HepG2 (cell line): ENCODE data around the gene ZNF584. TPM values are rescaled to one million over a fixed set of nuclear protein-coding genes. Genes with fewer than 3 reads are reported as not detected.
A peak's percentile ranks its signal among the peaks of the same experiment; 100 is the strongest.

Experiments used
- AGO1 ChIP-seq: fragments of 200-400 bp; formaldehyde crosslinking; IDR thresholded peaks from 2 replicates; pipeline ENCODE4 v1.6.1; 2017; ENCODE audit warnings: mild to moderate bottlenecking, low read depth, low read length, moderate library complexity; ENCODE audit not compliant: poor library complexity, severe bottlenecking
- ATF7 ChIP-seq, 2 experiments: fragments of 450-650 bp in 1 of 2; sonication (generic) in 1 of 2; formaldehyde crosslinking in 1 of 2; IDR thresholded peaks; 2 replicates each; pipeline versions ENCODE4 v1.4.0 to v1.6.1; 2016 to 2020; ENCODE audit warnings: antibody characterized with exemption in 1 of 2, mild to moderate bottlenecking in 1 of 2, missing genetic modification reagents in 1 of 2
- ELF1 ChIP-seq: sonication (generic); formaldehyde crosslinking; IDR thresholded peaks from 2 replicates; pipeline ENCODE4 v1.4.0; 2020; ENCODE audit warnings: missing genetic modification reagents
- FOSL1 ChIP-seq: sonication (generic); formaldehyde crosslinking; IDR thresholded peaks from 2 replicates; pipeline ENCODE4 v1.9.0; 2021; ENCODE audit warnings: missing genetic modification reagents, borderline replicate concordance
- KAT7 ChIP-seq: IDR thresholded peaks from 2 replicates; pipeline ENCODE4 v1.6.1; 2018; ENCODE audit warnings: borderline replicate concordance, missing compliant biosample characterization
- KDM6A ChIP-seq: IDR thresholded peaks from 2 replicates; pipeline ENCODE4 v1.6.1; 2016; ENCODE audit warnings: low read depth
- KMT2B ChIP-seq: IDR thresholded peaks from 2 replicates; pipeline ENCODE4 v1.6.1; 2016; ENCODE audit warnings: missing genetic modification reagents, missing compliant biosample characterization
- MAFK ChIP-seq, 2 experiments: IDR thresholded peaks in 1 of 2; conservative IDR thresholded peaks in 1 of 2; 2 replicates each; pipeline ENCODE4 v1.6.1; 2011; ENCODE audit warnings: improper control_type of control experiment in 2 of 2, low read length in 2 of 2
- MIXL1 ChIP-seq: IDR thresholded peaks from 2 replicates; pipeline ENCODE4 v1.6.1; 2016
- PAWR ChIP-seq: sonication (generic); formaldehyde crosslinking; IDR thresholded peaks from 2 replicates; pipeline ENCODE4 v1.4.0; 2020; ENCODE audit warnings: missing genetic modification reagents, mild to moderate bottlenecking, borderline replicate concordance
- RCOR2 ChIP-seq: IDR thresholded peaks from 2 replicates; pipeline ENCODE4 v1.6.1; 2016; ENCODE audit warnings: missing biosample characterization, missing genetic modification reagents
- SNAPC2 ChIP-seq: sonication (generic); formaldehyde crosslinking; IDR thresholded peaks from 2 replicates; pipeline ENCODE4 v1.8.1; 2022; ENCODE audit warnings: mild to moderate bottlenecking, missing genetic modification reagents
- SOX13 ChIP-seq, 3 experiments: fragments of 450-650 bp in 1 of 3; sonication (generic) in 1 of 3; formaldehyde crosslinking in 1 of 3; IDR thresholded peaks in 2 of 3; conservative IDR thresholded peaks in 1 of 3; 2 replicates each; pipeline versions ENCODE4 v1.5.0 to v1.6.1; 2016 to 2020; ENCODE audit warnings: antibody characterized with exemption in 1 of 3, mild to moderate bottlenecking in 1 of 3, missing compliant biosample characterization in 1 of 3, missing genetic modification reagents in 1 of 3, moderate library complexity in 1 of 3
- THAP11 ChIP-seq: IDR thresholded peaks from 2 replicates; pipeline ENCODE4 v1.6.1; 2016; ENCODE audit warnings: missing biosample characterization, missing genetic modification reagents
- ZC3H4 ChIP-seq: sonication (generic); formaldehyde crosslinking; IDR thresholded peaks from 2 replicates; pipeline ENCODE4 v1.4.0; 2020; ENCODE audit warnings: missing genetic modification reagents, borderline replicate concordance
- ZFP1 ChIP-seq: IDR thresholded peaks from 2 replicates; pipeline ENCODE4 v1.6.1; 2016
- ZNF232 ChIP-seq: sonication (generic); formaldehyde crosslinking; IDR thresholded peaks from 2 replicates; pipeline ENCODE4 v1.4.0; 2020; ENCODE audit warnings: missing genetic modification reagents, borderline replicate concordance
- ZNF276 ChIP-seq: sonication (generic); formaldehyde crosslinking; IDR thresholded peaks from 2 replicates; pipeline ENCODE4 v1.4.0; 2020; ENCODE audit warnings: mild to moderate bottlenecking, low read depth, missing genetic modification reagents
- ZNF382 ChIP-seq: sonication (generic); formaldehyde crosslinking; IDR thresholded peaks from 2 replicates; pipeline ENCODE4 v1.5.0; 2020; ENCODE audit warnings: missing genetic modification reagents, mild to moderate bottlenecking, borderline replicate concordance
- ZNF570 ChIP-seq: sonication (generic); formaldehyde crosslinking; IDR thresholded peaks from 2 replicates; pipeline ENCODE4 v1.4.0; 2020; ENCODE audit warnings: mild to moderate bottlenecking, missing genetic modification reagents, borderline replicate concordance
- ZNF660 ChIP-seq: sonication (generic); formaldehyde crosslinking; IDR thresholded peaks from 2 replicates; pipeline ENCODE4 v1.5.1; 2020; ENCODE audit warnings: mild to moderate bottlenecking, low read depth, missing genetic modification reagents, borderline replicate concordance
- ZNF724P ChIP-seq: sonication (generic); formaldehyde crosslinking; IDR thresholded peaks from 2 replicates; pipeline ENCODE4 v1.8.0; 2022; ENCODE audit warnings: missing genetic modification reagents, borderline replicate concordance
- ZNF879 ChIP-seq: sonication (generic); formaldehyde crosslinking; IDR thresholded peaks from 2 replicates; pipeline ENCODE4 v1.8.1; 2023; ENCODE audit warnings: missing genetic modification reagents
- polyA plus RNA-seq, 8 experiments: library from polyadenylated mRNA; depleted of rRNA in 3 of 8; stranded (reverse) in 7 of 8; unstranded in 1 of 8; fragments of >200 nt; fragmentation: Illumina TruSeq in 4 of 8; extraction: Trizol in 4 of 8; gene quantifications; 2 replicates each; pipeline versions ENCODE4 v1.2.1 to v1.2.3, GENCODE V29; 2011 to 2016; ENCODE audit warnings: low read depth in 4 of 8, missing spikeins in 1 of 8, mixed read lengths in 1 of 8; ENCODE audit not compliant: insufficient read depth in 1 of 8
- total RNA-seq, 5 experiments: library from RNA; depleted of rRNA; stranded (reverse); fragments of >200 nt; fragmentation: Illumina TruSeq; extraction: Trizol; gene quantifications; 2 replicates each; pipeline ENCODE4 v1.2.3, GENCODE V29; 2016; ENCODE audit warnings: low read depth in 1 of 5
- TF ChIP-seq, protein P1 (sequence below): sonication (generic); formaldehyde crosslinking; IDR thresholded peaks from 2 replicates; pipeline ENCODE4 v1.8.0; 2022; ENCODE audit warnings: mild to moderate bottlenecking, missing genetic modification reagents, moderate library complexity
- TF ChIP-seq, protein P2 (sequence below): sonication (generic); formaldehyde crosslinking; IDR thresholded peaks from 2 replicates; pipeline ENCODE4 v1.8.0; 2023; ENCODE audit warnings: mild to moderate bottlenecking, missing genetic modification reagents
- TF ChIP-seq, protein P3 (sequence below): sonication (generic); formaldehyde crosslinking; IDR thresholded peaks from 2 replicates; pipeline ENCODE4 v1.5.1; 2020; ENCODE audit warnings: missing genetic modification reagents, mild to moderate bottlenecking, borderline replicate concordance

The ZNF584 gene
- total and polyA plus RNA-seq, 2 of the 13 experiments (the other 11 are each of a cell fraction or from before 2014, with no cell fraction given) = 2.4 to 7.0 TPM

GRCh38 chr19:58407658-58408151 lies 744 bp upstream of the ZNF584 start (continued):
- no peak for TF ChIP-seq ATF7 (IDR thresholded peaks at IDR 0.05)
- no peak for TF ChIP-seq ATF7 (CRISPR knock-in tag; IDR thresholded peaks at IDR 0.05)
- no peak for TF ChIP-seq ZFP1 (CRISPR knock-in tag)
- TF ChIP-seq PAWR (CRISPR knock-in tag) = no peak
- TF ChIP-seq RCOR2 (CRISPR knock-in tag) = no peak
- no peak for TF ChIP-seq ZNF382 (CRISPR knock-in tag)
- no peak for TF ChIP-seq THAP11 (CRISPR knock-in tag)
- TF ChIP-seq ZNF570 (CRISPR knock-in tag) = no peak
- TF ChIP-seq ZNF276 (CRISPR knock-in tag) = no peak
- no peak for TF ChIP-seq ZNF660
- TF ChIP-seq ZNF879 (CRISPR knock-in tag) = no peak
- TF ChIP-seq MAFK (conservative IDR thresholded peaks at IDR 0.05 in 1 of 2, IDR thresholded peaks at IDR 0.05 in 1 of 2; ENCODE audit: low read length in 2 of 2) = no peak
- no peak for TF ChIP-seq AGO1
- TF ChIP-seq SNAPC2 = no peak
- no peak for TF ChIP-seq SOX13 (IDR thresholded peaks at IDR 0.05)
- no peak for TF ChIP-seq SOX13 (CRISPR knock-in tag; conservative IDR thresholded peaks at IDR 0.05 in 1 of 2, IDR thresholded peaks at IDR 0.05 in 1 of 2)
- TF ChIP-seq, protein P1, sequence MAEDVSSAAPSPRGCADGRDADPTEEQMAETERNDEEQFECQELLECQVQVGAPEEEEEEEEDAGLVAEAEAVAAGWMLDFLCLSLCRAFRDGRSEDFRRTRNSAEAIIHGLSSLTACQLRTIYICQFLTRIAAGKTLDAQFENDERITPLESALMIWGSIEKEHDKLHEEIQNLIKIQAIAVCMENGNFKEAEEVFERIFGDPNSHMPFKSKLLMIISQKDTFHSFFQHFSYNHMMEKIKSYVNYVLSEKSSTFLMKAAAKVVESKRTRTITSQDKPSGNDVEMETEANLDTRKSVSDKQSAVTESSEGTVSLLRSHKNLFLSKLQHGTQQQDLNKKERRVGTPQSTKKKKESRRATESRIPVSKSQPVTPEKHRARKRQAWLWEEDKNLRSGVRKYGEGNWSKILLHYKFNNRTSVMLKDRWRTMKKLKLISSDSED (CRISPR knock-in tag) = 0 out of 2 replicates have a peak, but pooled peaks have one; percentile 25
- no peak for TF ChIP-seq ELF1 (CRISPR knock-in tag)
- TF ChIP-seq, protein P2, sequence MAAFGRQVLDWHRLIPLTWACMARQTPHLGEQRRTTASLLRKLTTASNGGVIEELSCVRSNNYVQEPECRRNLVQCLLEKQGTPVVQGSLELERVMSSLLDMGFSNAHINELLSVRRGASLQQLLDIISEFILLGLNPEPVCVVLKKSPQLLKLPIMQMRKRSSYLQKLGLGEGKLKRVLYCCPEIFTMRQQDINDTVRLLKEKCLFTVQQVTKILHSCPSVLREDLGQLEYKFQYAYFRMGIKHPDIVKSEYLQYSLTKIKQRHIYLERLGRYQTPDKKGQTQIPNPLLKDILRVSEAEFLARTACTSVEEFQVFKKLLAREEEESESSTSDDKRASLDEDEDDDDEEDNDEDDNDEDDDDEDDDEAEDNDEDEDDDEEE = no peak
- TF ChIP-seq KDM6A (CRISPR knock-in tag) = no peak
- TF ChIP-seq, protein P3, sequence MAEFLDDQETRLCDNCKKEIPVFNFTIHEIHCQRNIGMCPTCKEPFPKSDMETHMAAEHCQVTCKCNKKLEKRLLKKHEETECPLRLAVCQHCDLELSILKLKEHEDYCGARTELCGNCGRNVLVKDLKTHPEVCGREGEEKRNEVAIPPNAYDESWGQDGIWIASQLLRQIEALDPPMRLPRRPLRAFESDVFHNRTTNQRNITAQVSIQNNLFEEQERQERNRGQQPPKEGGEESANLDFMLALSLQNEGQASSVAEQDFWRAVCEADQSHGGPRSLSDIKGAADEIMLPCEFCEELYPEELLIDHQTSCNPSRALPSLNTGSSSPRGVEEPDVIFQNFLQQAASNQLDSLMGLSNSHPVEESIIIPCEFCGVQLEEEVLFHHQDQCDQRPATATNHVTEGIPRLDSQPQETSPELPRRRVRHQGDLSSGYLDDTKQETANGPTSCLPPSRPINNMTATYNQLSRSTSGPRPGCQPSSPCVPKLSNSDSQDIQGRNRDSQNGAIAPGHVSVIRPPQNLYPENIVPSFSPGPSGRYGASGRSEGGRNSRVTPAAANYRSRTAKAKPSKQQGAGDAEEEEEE (CRISPR knock-in tag) = no peak
- no peak for TF ChIP-seq MIXL1
- peak; percentile 53; the same call in 1 of the 2 replicates for TF ChIP-seq ZC3H4 (CRISPR knock-in tag)
- no peak for TF ChIP-seq KMT2B (CRISPR knock-in tag)
- TF ChIP-seq ZNF724P (CRISPR knock-in tag) = no peak
- peak; percentile 47 for TF ChIP-seq ZNF232 (CRISPR knock-in tag)
- no peak for TF ChIP-seq FOSL1 (CRISPR knock-in tag)
- peak; percentile 50 for TF ChIP-seq KAT7 (CRISPR knock-in tag)
